K562 (cell line): ENCODE measurements around the gene MYO3B. TPM values are rescaled to one million over a fixed set of nuclear protein-coding genes. Genes with fewer than 3 reads are reported as not detected.

Experiments used
- ATAC-seq: fragments of 200-7000 bp; cut with Tn5 transposase; 3 replicates; pipeline ENCODE4 v1.9.1; 2020; ENCODE audit warnings: moderate library complexity
- BruUV-seq: library from RNA; stranded (reverse); fragments of 400-500 nt; replicated peaks from 2 replicates; lab custom pipeline; 2021; lab: Mats Ljungman, UMichigan
- CTCF ChIA-PET: fragments of 300-600 bp; formaldehyde crosslinking; extraction: SDS; loops from one replicate; lab custom pipeline; 2021; ENCODE audit warnings: low intra/inter-chr PET ratio; lab: Yijun Ruan, JAX
- POLR2A ChIA-PET: fragments of 300-600, 350-650 bp; sonication (Branson Sonifier 250); formaldehyde crosslinking; extraction: SDS; loops from one replicate; lab custom pipeline; 2021; ENCODE audit warnings: antibody characterized with exemption, inconsistent platforms; lab: Yijun Ruan, JAX
- DNase-seq, 4 experiments: peaks; one replicate each; pipeline versions ENCODE4 v3.0.0 to v3.0.0-alpha.2; 2011 to 2018; ENCODE audit warnings: low spot score in 3 of 4, mixed read lengths in 3 of 4; ENCODE audit errors: extremely low read depth in 1 of 4
- FAIRE-seq: peaks from 2 replicates; lab custom pipeline; 2011; peaks lifted over from hg19 to GRCh38; lab: Jason Lieb, UNC
- H2AFZ ChIP-seq: 2 replicates; pipeline ENCODE4 v1.6.0; 2011; ENCODE audit warnings: low read depth, low read length, control low read depth, inconsistent platforms
- H3K27ac ChIP-seq: fragments of 200-600 bp; 3 replicates; pipeline ENCODE4 v1.8.0; 2011; ENCODE audit warnings: low read depth, mild to moderate bottlenecking, control low read depth, inconsistent platforms, low read length, moderate library complexity, mixed read lengths; ENCODE audit errors: extremely low read depth
- H3K27me3 ChIP-seq, 2 experiments: fragments of 300-600 bp in 1 of 2; 2 replicates in 1 of 2; 3 replicates in 1 of 2; pipeline versions ENCODE4 v1.6.0 to v1.8.0; 2011; ENCODE audit warnings: inconsistent platforms in 2 of 2, low read length in 2 of 2, mild to moderate bottlenecking in 1 of 2, mixed read lengths in 1 of 2, moderate library complexity in 1 of 2; ENCODE audit not compliant: control insufficient read depth in 2 of 2, insufficient read depth in 2 of 2
- H3K36me3 ChIP-seq: fragments of 300-600 bp; 3 replicates; pipeline ENCODE4 v1.8.0; 2011; ENCODE audit warnings: mild to moderate bottlenecking, low read length, inconsistent platforms; ENCODE audit not compliant: control insufficient read depth, insufficient read depth
- H3K4me1 ChIP-seq, 2 experiments: fragments of 200-600 bp in 1 of 2; replicated peaks in 1 of 2; 2 replicates in 1 of 2; 3 replicates in 1 of 2; pipeline versions ENCODE4 v1.5.1 to v1.8.0; 2011; ENCODE audit warnings: inconsistent platforms in 2 of 2, low read length in 2 of 2, mild to moderate bottlenecking in 1 of 2, mixed read lengths in 1 of 2, moderate library complexity in 1 of 2; ENCODE audit not compliant: control insufficient read depth in 2 of 2, insufficient read depth in 2 of 2
- H3K4me2 ChIP-seq: 2 replicates; pipeline ENCODE4 v1.6.1; 2011; ENCODE audit warnings: low read length, control low read depth, inconsistent platforms, mixed read lengths; ENCODE audit not compliant: insufficient read depth
- H3K4me3 ChIP-seq: fragments of 200-600 bp; sonication (generic), shearing (Covaris generic); 2 replicates; pipeline ENCODE4 v1.5.1; 2016; ENCODE audit warnings: control low read depth, inconsistent platforms
- H3K79me2 ChIP-seq: fragments of 200-600 bp; 3 replicates; pipeline ENCODE4 v1.8.0; 2011; ENCODE audit warnings: low read length, inconsistent platforms; ENCODE audit not compliant: control insufficient read depth, insufficient read depth
- H3K9ac ChIP-seq, 2 experiments: 2 replicates each; pipeline versions ENCODE4 v1.6.0 to v1.6.1; 2011; ENCODE audit warnings: low read depth in 2 of 2, low read length in 2 of 2, control low read depth in 1 of 2, inconsistent platforms in 1 of 2, mild to moderate bottlenecking in 1 of 2, mixed read lengths in 1 of 2; ENCODE audit not compliant: insufficient read depth in 1 of 2
- H3K9me1 ChIP-seq: one replicate; pipeline ENCODE4 v1.6.0; 2011; ENCODE audit warnings: inconsistent platforms, mild to moderate bottlenecking, low read length, moderate library complexity; ENCODE audit not compliant: control insufficient read depth, insufficient read depth
- H3K9me3 ChIP-seq: replicated peaks from 2 replicates; pipeline ENCODE4 v1.5.1; 2011; ENCODE audit warnings: low read depth, low read length, inconsistent platforms; ENCODE audit not compliant: control insufficient read depth, insufficient read depth
- H4K20me1 ChIP-seq: replicated peaks from 2 replicates; pipeline ENCODE4 v1.6.1; 2011; ENCODE audit warnings: low read length, inconsistent platforms, mixed read lengths; ENCODE audit not compliant: control insufficient read depth, insufficient read depth
- FOXJ3 ChIP-seq: sonication (generic); formaldehyde crosslinking; IDR thresholded peaks from 2 replicates; pipeline ENCODE4 v1.4.0; 2020; ENCODE audit warnings: mild to moderate bottlenecking, missing genetic modification reagents
- GABPA ChIP-seq: fragments of 200-800 bp; sonication (Bioruptor generic); conservative IDR thresholded peaks from 2 replicates; pipeline ENCODE4 v1.6.1; 2016; ENCODE audit warnings: low read depth, missing genetic modification characterization, missing compliant biosample characterization
- HMG20B ChIP-seq: fragments of 250-450 bp; sonication (Bioruptor Pico); IDR thresholded peaks from 2 replicates; pipeline ENCODE4 v1.5.0; 2021; ENCODE audit warnings: mild to moderate bottlenecking
- NFIX ChIP-seq: fragments of 250-450 bp; sonication (Bioruptor Pico); IDR thresholded peaks from 2 replicates; pipeline ENCODE4 v1.4.0; 2020; ENCODE audit warnings: low read depth, mild to moderate bottlenecking, moderate library complexity
- POLR2B ChIP-seq: fragments of 450-650 bp; IDR thresholded peaks from 2 replicates; pipeline ENCODE4 v1.6.1; 2018; ENCODE audit warnings: low read depth; ENCODE audit not compliant: partially characterized antibody
- PPARD ChIP-seq: fragments of 250-450 bp; sonication (Bioruptor Pico); IDR thresholded peaks from 2 replicates; pipeline ENCODE4 v1.8.0; 2022; ENCODE audit warnings: inconsistent platforms, mild to moderate bottlenecking, moderate library complexity
- RBM25 ChIP-seq: fragments of 200-400 bp; formaldehyde crosslinking; IDR thresholded peaks from 2 replicates; pipeline ENCODE4 v1.6.1; 2018; ENCODE audit warnings: low read length, low read depth, moderate library complexity; ENCODE audit not compliant: severe bottlenecking
- RNF2 ChIP-seq: sonication (generic); IDR thresholded peaks from 2 replicates; pipeline ENCODE4 v1.6.1; 2016
- SREBF2 ChIP-seq: sonication (generic); formaldehyde crosslinking; IDR thresholded peaks from 2 replicates; pipeline ENCODE4 v1.4.0; 2020; ENCODE audit warnings: mild to moderate bottlenecking, missing genetic modification reagents
- TAF15 ChIP-seq: fragments of 200-400 bp; formaldehyde crosslinking; IDR thresholded peaks from 2 replicates; pipeline ENCODE4 v1.6.1; 2017; ENCODE audit warnings: mild to moderate bottlenecking, low read depth, low read length, moderate library complexity
- TGIF2 ChIP-seq: sonication (generic); formaldehyde crosslinking; IDR thresholded peaks from 2 replicates; pipeline ENCODE4 v1.8.1; 2022; ENCODE audit warnings: mild to moderate bottlenecking, missing genetic modification reagents, moderate library complexity
- ZBED1 ChIP-seq: IDR thresholded peaks from 2 replicates; pipeline ENCODE4 v1.6.1; 2014
- ZFP30 ChIP-seq: fragments of 250-450 bp; sonication (Bioruptor Pico); IDR thresholded peaks from 2 replicates; pipeline ENCODE4 v1.8.0; 2022; ENCODE audit warnings: moderate library complexity, mild to moderate bottlenecking, inconsistent platforms, borderline replicate concordance
- ZNF121 ChIP-seq: sonication (generic); formaldehyde crosslinking; conservative IDR thresholded peaks from 2 replicates; pipeline ENCODE4 v1.8.0; 2022; ENCODE audit warnings: missing genetic modification reagents
- ZNF165 ChIP-seq: fragments of 250-450 bp; sonication (Bioruptor Pico); IDR thresholded peaks from 2 replicates; pipeline ENCODE4 v1.4.0; 2020; ENCODE audit warnings: borderline replicate concordance
- ZNF174 ChIP-seq: fragments of 250-450 bp; sonication (Bioruptor Pico); IDR thresholded peaks from 2 replicates; pipeline ENCODE4 v1.4.0; 2020; ENCODE audit warnings: mild to moderate bottlenecking
- ZNF24 ChIP-seq: fragments of 450-650 bp; IDR thresholded peaks from 2 replicates; pipeline ENCODE4 v1.6.1; 2016
- WGBS: fragments of 100-300 bp; shearing (Covaris generic); methylation state at CpG from one replicate; pipeline ENCODE4 v1.1.6; 2016; ENCODE audit warnings: low coverage, mixed read lengths; ENCODE audit not compliant: insufficient coverage; ENCODE audit errors: missing lambda C conversion rate; 5-methylcytosine and 5-hydroxymethylcytosine counted together
- in situ Hi-C: fragments of 300-500 bp; cut with MboI; formaldehyde crosslinking; loops from 4 replicates; pipeline ENCODE4 v1.15.0; 2018; ENCODE audit warnings: inconsistent platforms, mixed read lengths
- intact Hi-C: fragments of 100-400 bp; cut with micrococcal nuclease; formaldehyde crosslinking; loops from 2 replicates; pipeline ENCODE4 v1.14.2; 2022
- polyA plus RNA-seq, 8 experiments: library from polyadenylated mRNA; depleted of rRNA in 4 of 8; stranded (reverse) in 5 of 8; unstranded in 3 of 8; fragments of >200 nt; fragmentation: Nextera tagmentation in 2 of 8; fragmentation: Illumina TruSeq in 1 of 8; extraction: Ambion mirVana in 2 of 8; extraction: Trizol in 1 of 8; gene quantifications; 2 replicates each; pipeline versions ENCODE4 v1.2.1 to v1.2.3, GENCODE V29; 2011 to 2014; ENCODE audit warnings: inconsistent platforms in 1 of 8, missing spikeins in 1 of 8
- total RNA-seq, 7 experiments: library from RNA; depleted of rRNA in 6 of 7; stranded (reverse); fragments of >200 nt in 6 of 7; fragmentation: Illumina TruSeq in 2 of 7; extraction: Trizol in 2 of 7; gene quantifications; 2 replicates each; pipeline versions ENCODE4 v1.2.1 to v1.2.3, GENCODE V29; 2011 to 2021; ENCODE audit warnings: low replicate concordance in 1 of 7
- TF ChIP-seq, protein P1 (sequence below): sonication (generic); formaldehyde crosslinking; IDR thresholded peaks from 2 replicates; pipeline ENCODE4 v1.8.0; 2022; ENCODE audit warnings: missing genetic modification reagents, mild to moderate bottlenecking, borderline replicate concordance
- TF ChIP-seq, protein P2 (sequence below): fragments of 250-450 bp; sonication (Bioruptor Pico); IDR thresholded peaks from 2 replicates; pipeline ENCODE4 v1.5.0; 2021

MYO3B gene
- total and polyA plus RNA-seq, 9 of the 15 experiments (the other 6 are each of a cell fraction or from before 2014, with no cell fraction given) = 2.7 to 6.5 (median 3.6) TPM

- H3K36me3 ChIP-seq = no peaks in the 10 kb centered on the region
- BruUV-seq = no TSS peak
- H3K4me2 ChIP-seq = no peak overlapping the region
- in situ Hi-C loops = no loop called here
- ChIA-PET POLR2A (interaction anchor here (0.6 to 0.7 kb wide), 4 partner anchors 11 to 358 kb away, joined by 3 to 4 read pairs (median 3); no protein-coding TSS in a partner anchor), CTCF (no interaction called here)
- no peaks in the 10 kb centered on the region; a peak in 2 of 5 replicates for H3K4me1 ChIP-seq
- H3K4me3 ChIP-seq = no peak overlapping the region
- no peaks in the 10 kb centered on the region for H4K20me1 ChIP-seq
- FAIRE-seq (no peak), DNase-seq (no peak), ATAC-seq (no peak)
- no peaks in the 10 kb centered on the region for H3K27me3 ChIP-seq
- TF ChIP-seq GABPA (no peak), ZNF174 (no peak), PPARD (CRISPR knock-in tag) (no peak), ZNF165 (CRISPR knock-in tag) (no peak), RBM25 (no peak), POLR2B (no peak), HMG20B (CRISPR knock-in tag) (no peak), FOXJ3 (CRISPR knock-in tag) (no peak), NFIX (CRISPR knock-in tag) (no peak), TAF15 (no peak), RNF2 (no peak), TGIF2 (no peak), ZFP30 (CRISPR knock-in tag) (no peak), ZBED1 (no peak), ZNF121 (CRISPR knock-in tag) (no peak), SREBF2 (no peak), ZNF24 (no peak)
- TF ChIP-seq, protein P1, sequence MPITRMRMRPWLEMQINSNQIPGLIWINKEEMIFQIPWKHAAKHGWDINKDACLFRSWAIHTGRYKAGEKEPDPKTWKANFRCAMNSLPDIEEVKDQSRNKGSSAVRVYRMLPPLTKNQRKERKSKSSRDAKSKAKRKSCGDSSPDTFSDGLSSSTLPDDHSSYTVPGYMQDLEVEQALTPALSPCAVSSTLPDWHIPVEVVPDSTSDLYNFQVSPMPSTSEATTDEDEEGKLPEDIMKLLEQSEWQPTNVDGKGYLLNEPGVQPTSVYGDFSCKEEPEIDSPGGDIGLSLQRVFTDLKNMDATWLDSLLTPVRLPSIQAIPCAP (CRISPR knock-in tag) = no peak
- TF ChIP-seq, protein P2, sequence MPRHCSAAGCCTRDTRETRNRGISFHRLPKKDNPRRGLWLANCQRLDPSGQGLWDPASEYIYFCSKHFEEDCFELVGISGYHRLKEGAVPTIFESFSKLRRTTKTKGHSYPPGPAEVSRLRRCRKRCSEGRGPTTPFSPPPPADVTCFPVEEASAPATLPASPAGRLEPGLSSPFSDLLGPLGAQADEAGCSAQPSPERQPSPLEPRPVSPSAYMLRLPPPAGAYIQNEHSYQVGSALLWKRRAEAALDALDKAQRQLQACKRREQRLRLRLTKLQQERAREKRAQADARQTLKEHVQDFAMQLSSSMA = no peak
- H3K9me1 ChIP-seq = no peaks in the 10 kb centered on the region
- no peak overlapping the region for H2AFZ ChIP-seq
- H3K9me3 ChIP-seq = no peaks in the 10 kb centered on the region
- WGBS = 12% methylated on average over 7 of the region's 7 CpGs
- no peak overlapping the region for H3K27ac ChIP-seq
- H3K9ac ChIP-seq = no peak overlapping the region
- intact Hi-C loops = no loop called here
- H3K79me2 ChIP-seq = no peaks in the 10 kb centered on the region
Observed at GRCh38 chr2:170454471-170455372, 276.8 kb downstream of the MYO3B start.
